ENCODE measurements around the gene SDCCAG8. TPM values are rescaled to one million over a fixed set of nuclear protein-coding genes. Genes with fewer than 3 reads are reported as not detected.
"Not testable (repeated sequence)": the region's sequence is repeated elsewhere in the genome, so short reads cannot be mapped to it uniquely, and the experiment has no call there.

Gene SDCCAG8
- total RNA-seq, 2 donors from 2014 or later = 23.2 to 91.0 TPM

DNA sequence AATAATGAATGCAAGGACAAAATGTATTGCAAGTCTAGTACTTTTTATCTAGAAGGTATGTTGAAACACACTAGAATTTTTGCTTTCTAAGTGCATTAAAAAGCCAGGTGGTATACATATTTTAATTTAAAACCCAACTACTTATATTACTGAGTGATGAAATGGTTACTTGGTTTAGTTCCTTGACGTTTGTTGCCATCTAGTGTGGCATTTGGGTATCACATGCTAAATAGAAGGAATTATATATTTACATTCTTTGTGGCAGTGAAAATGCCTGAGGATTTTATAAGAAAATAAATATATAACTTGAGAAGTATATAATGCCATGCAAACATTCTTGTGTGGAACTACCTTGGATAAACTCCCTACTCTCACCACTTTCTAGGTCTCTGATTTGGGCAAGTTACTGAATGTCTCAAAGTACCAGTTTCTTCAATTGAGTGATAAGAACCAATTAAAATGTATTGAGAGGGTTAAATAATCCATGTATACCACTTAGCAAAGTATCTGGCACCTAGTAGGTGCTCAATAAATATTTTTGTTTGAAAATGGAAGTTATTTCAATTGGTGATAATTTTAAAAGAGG, 69.6 kb downstream of the SDCCAG8 start:
- ATAC-seq (ENCODE audit: insufficient number of reproducible peaks, low FRiP score, low read depth) (no peak), DNase-seq (ENCODE audit: low spot score) (no peak)
- Histone ChIP-seq H3K4me3 (no peak overlapping the region), H3K27ac (no peak overlapping the region), H3K36me3 (no peaks in the 10 kb centered on the region), H3K9me3 (no peaks in the 10 kb centered on the region), H3K4me1 (ENCODE audit: control insufficient read depth in 1 of 2, low read depth in 2 of 2) (no peaks in the 10 kb centered on the region), H3K27me3 (replicated peaks; ENCODE audit: insufficient read depth) (no peaks in the 10 kb centered on the region)
- TF ChIP-seq, protein P1, sequence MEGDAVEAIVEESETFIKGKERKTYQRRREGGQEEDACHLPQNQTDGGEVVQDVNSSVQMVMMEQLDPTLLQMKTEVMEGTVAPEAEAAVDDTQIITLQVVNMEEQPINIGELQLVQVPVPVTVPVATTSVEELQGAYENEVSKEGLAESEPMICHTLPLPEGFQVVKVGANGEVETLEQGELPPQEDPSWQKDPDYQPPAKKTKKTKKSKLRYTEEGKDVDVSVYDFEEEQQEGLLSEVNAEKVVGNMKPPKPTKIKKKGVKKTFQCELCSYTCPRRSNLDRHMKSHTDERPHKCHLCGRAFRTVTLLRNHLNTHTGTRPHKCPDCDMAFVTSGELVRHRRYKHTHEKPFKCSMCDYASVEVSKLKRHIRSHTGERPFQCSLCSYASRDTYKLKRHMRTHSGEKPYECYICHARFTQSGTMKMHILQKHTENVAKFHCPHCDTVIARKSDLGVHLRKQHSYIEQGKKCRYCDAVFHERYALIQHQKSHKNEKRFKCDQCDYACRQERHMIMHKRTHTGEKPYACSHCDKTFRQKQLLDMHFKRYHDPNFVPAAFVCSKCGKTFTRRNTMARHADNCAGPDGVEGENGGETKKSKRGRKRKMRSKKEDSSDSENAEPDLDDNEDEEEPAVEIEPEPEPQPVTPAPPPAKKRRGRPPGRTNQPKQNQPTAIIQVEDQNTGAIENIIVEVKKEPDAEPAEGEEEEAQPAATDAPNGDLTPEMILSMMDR (IDR thresholded peaks at IDR 0.05) = peak; percentile 72

GRCh38 chr1:243332440-243332839, 76.6 kb downstream of the SDCCAG8 start:
- Histone ChIP-seq H3K4me1 (ENCODE audit: control insufficient read depth in 1 of 2, low read depth in 2 of 2) (no peaks in the 10 kb centered on the region), H3K4me3 (no peak overlapping the region), H3K9me3 (no peaks in the 10 kb centered on the region), H3K27ac (no peak overlapping the region), H3K27me3 (replicated peaks; ENCODE audit: insufficient read depth) (no peaks in the 10 kb centered on the region), H3K36me3 (no peaks in the 10 kb centered on the region)
- TF ChIP-seq, protein P1 (IDR thresholded peaks at IDR 0.05) = no peak
- DNase-seq (ENCODE audit: low spot score) = no peak
- no peak for ATAC-seq (ENCODE audit: insufficient number of reproducible peaks, low FRiP score, low read depth)

DNA sequence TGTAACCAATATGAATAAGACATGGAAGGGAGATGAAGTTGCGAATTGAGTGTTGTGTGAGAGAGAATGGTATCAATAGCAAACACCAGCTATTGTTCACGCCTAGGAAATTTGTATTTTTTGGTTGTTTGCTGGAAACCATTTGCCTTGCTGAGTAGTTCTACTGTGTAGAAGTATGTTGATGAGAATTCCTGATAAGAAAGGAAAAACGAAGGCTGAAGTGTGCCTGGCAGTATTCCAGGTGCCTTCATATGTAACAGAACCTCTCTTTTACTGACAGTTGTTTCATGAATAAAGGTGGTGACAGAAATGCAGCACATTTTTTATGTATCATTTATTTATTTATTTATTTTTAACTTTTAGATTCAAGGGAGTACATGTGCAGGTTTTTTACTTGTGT, 79.5 kb downstream of the SDCCAG8 start:
- TF ChIP-seq, protein P1 (IDR thresholded peaks at IDR 0.05) = no peak
- no peak for ATAC-seq (ENCODE audit: insufficient number of reproducible peaks, low FRiP score, low read depth)
- H3K36me3 ChIP-seq = no peaks in the 10 kb centered on the region
- no peak overlapping the region for H3K4me3 ChIP-seq
- no peaks in the 10 kb centered on the region for H3K27me3 ChIP-seq (replicated peaks; ENCODE audit: insufficient read depth)
- H3K27ac ChIP-seq = no peak overlapping the region
- no peak for DNase-seq (ENCODE audit: low spot score)
- H3K4me1 ChIP-seq (ENCODE audit: control insufficient read depth in 1 of 2, low read depth in 2 of 2) = no peaks in the 10 kb centered on the region
- H3K9me3 ChIP-seq = no peaks in the 10 kb centered on the region

DNA sequence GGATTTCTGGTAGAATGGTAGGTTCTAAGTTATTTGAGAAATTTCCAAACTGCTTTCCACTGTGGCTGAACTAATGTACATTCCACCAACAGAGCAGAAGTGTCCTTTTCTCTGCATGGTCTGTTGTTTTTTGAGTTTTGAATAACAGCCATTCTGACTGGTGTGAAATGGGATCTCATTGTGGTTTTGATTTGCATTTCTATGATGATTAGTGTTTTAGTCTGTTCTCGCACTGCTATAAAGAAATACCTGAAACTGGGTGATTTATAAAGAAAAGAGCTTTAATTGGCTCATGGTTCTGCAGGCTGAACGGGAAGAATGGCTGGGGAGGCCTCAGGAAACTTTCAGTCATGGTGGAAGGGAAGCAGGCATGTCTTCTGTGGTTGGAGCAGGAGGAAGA, 80.3 kb downstream of the SDCCAG8 start:
- no peaks in the 10 kb centered on the region for H3K36me3 ChIP-seq
- H3K27me3 ChIP-seq (replicated peaks; ENCODE audit: insufficient read depth) = no peaks in the 10 kb centered on the region
- no peak overlapping the region for H3K4me3 ChIP-seq
- ATAC-seq (ENCODE audit: insufficient number of reproducible peaks, low FRiP score, low read depth) (no peak), DNase-seq (ENCODE audit: low spot score) (no peak)
- TF ChIP-seq, protein P1 (IDR thresholded peaks at IDR 0.05) = no peak
- H3K9me3 ChIP-seq = no peaks in the 10 kb centered on the region
- no peaks in the 10 kb centered on the region for H3K4me1 ChIP-seq (ENCODE audit: control insufficient read depth in 1 of 2, low read depth in 2 of 2)
- no peak overlapping the region for H3K27ac ChIP-seq

GRCh38 chr1:243338848-243339247, 83.0 kb downstream of the SDCCAG8 start:
- not testable (repeated sequence) for H3K27me3 ChIP-seq (replicated peaks; ENCODE audit: insufficient read depth); ATAC-seq (ENCODE audit: insufficient number of reproducible peaks, low FRiP score, low read depth); H3K36me3 ChIP-seq; H3K4me1 ChIP-seq (ENCODE audit: control insufficient read depth in 1 of 2, low read depth in 2 of 2); H3K27ac ChIP-seq; H3K9me3 ChIP-seq; DNase-seq (ENCODE audit: low spot score); H3K4me3 ChIP-seq

DNA sequence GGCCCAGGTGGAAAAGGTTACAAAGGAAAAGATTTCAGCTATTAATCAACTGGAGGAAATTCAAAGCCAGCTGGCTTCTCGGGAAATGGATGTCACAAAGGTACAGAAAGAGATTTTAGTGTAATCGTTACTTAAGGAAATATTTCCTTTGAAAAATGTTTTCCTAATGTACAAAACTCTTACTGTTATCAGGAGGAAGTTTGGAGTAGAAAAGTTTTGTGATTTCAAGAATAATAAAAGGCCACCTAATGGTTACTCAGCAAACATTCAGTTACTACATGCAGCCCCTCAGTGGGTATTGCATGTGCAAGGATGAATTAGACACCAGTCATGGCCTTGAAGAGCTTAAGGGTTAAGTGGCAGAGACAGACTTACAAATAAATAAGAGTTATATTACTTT, 85.2 kb downstream of the SDCCAG8 start:
- Histone ChIP-seq H3K36me3 (no peaks in the 10 kb centered on the region), H3K4me3 (no peak overlapping the region), H3K27me3 (replicated peaks; ENCODE audit: insufficient read depth) (no peaks in the 10 kb centered on the region), H3K4me1 (ENCODE audit: control insufficient read depth in 1 of 2, low read depth in 2 of 2) (no peaks in the 10 kb centered on the region), H3K9me3 (no peaks in the 10 kb centered on the region), H3K27ac (no peak overlapping the region)
- TF ChIP-seq, protein P1 (IDR thresholded peaks at IDR 0.05) = no peak
- DNase-seq (ENCODE audit: low spot score) = no peak
- ATAC-seq (ENCODE audit: insufficient number of reproducible peaks, low FRiP score, low read depth) = no peak

Data from thoracic aorta (tissue), 2 donors.